Amniotic epithelial cell (primary cell): ENCODE data around the gene PRPF6.

Experiments used
- DNase-seq: peaks from one replicate; pipeline ENCODE4 v3.0.0-alpha.2; 2010; ENCODE audit warnings: low read depth

Gene PRPF6

DNA sequence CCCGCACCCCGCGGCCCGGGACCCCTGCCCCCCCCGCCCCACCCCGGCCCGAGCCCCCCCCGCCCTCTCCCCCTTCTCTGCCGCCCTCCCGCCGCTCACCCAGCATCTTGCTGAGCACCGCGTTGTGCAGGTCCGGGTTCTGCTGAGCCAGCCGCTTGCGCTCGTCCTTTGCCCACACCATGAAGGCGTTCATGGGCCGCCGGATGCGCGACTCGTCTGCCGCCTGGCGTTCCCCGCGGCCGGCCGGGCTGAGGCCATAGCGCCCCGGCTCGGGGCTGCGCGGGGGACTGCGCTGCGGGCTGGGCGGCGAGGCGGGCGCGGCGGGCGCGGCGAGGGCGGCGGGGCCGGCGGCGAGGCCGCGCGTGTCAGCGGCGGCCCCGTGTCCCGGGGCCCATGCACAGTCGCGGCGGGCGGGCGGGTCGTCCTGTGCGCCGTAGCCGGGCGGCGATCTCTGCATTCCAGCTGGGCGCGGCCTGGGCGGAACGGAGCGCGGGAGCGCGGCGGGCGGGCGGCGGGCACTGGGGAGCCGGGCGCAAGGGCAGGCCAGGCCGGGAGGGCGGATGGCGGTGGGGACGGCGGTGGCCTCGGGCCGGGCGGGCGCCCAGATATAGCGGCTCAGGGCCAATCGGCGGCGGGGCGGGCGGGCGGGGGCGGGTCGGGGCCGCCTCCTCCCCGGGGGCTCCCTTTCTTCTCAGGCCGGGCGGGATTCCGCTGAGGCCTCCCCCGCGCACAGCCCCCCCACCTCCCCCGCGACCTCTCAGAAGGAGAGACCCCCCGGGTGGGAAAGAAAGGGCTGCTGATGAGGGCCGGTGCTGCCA is 68.3 kb downstream of the PRPF6 start, which contains the start of gene SOX18:
TSS of gene SOX18 (minus strand) at position 580 of the 818 bp plus-strand sequence. CDS start at position 457, 123 bp downstream.
- DNase-seq, result no peak

GRCh38 chr20:64049878-64050260 is 68.9 kb downstream of the PRPF6 start:
- no peak for DNase-seq

GRCh38 chr20:64050261-64051032 is 69.5 kb downstream of the PRPF6 start:
- no peak for DNase-seq

DNA sequence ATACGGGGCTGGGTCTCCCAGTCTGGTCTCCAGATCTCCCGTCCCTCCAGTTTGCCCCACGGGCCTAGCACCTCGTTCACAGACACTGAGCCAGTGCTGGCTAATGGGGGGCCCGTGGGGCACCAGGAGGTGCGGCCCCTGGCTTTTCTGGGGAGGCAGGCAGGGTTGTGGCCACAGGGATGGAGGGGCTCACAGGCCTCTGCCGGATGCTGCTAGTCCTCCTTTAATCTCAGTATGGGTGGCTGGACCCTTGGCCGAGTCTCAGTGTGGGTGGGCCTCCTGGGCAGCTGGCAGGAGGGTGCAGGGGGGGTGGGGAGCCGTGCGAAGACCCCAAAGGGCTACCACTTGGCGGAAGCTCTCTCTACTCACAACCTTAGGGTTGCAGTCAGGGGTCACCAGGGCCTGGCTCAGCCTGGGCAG is 70.1 kb downstream of the PRPF6 start:
- DNase-seq, result no peak

GRCh38 chr20:64051561-64052325 is 70.8 kb downstream of the PRPF6 start:
- DNase-seq, result no peak

DNA sequence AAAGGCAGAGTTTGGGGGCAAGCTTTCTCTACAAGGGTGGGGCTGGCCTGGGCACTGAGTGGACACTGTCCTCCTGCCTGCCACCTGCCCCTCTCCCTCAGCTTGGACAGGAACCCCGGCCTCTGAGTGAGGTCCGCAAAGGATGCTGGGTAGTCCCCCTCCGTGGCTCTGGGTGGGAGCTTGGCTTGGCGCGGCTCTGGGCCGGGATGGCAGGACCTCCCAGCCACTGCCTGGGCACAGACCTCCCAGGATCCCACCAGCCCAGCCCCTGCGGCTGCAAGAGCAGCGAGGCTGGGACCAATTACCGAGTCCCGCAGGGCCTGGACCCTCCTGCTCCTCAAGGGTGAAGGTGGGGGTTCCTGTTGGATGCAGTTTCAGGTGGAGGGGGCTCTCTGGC is 71.4 kb downstream of the PRPF6 start:
- no peak for DNase-seq

DNA sequence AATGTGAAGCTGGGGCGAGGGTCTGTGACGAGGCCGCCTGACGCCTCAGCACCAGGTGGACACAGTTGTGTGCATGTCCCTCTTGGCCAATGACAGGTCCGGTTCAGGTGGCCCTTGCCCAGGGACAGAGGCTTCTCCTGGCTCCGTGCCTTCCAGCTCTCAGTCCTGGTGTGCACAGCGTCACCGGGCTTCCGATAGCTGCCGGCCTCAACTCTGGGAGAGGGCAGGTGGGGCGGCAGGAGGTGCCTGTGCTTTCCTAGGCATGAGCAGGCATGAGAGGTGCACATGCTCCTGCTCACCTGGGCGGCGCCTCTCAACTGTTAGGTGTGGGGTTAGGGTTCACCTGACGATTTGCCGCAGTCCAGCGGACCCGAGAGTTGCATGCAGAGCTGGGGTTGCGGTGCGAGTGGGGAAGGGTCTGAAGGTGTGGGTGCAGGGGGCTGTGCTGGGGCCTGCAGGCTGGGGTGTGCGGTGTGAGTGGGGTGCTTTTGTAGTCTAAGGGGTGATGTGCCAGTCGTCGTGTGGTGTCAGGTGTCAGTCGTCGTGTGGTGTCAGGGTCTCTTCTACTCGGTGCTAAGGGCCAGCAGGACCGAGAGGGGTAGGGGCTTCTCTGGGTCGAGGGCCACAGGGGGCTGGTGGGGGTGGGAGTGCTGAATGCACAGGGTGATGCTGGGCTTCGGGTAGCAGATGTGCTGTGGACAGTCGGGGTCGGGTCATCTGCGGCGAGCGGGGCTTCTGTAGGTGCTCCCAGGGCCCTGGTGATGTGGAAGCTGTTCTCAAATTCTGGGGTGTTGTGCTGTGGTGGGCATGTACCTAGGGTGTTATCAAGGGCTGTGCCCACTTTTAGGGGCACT is 72.3 kb downstream of the PRPF6 start:
- no peak for DNase-seq

- no peak for DNase-seq
These were observed 73.1 kb downstream of the PRPF6 start for GRCh38 chr20:64053841-64054661.

DNA sequence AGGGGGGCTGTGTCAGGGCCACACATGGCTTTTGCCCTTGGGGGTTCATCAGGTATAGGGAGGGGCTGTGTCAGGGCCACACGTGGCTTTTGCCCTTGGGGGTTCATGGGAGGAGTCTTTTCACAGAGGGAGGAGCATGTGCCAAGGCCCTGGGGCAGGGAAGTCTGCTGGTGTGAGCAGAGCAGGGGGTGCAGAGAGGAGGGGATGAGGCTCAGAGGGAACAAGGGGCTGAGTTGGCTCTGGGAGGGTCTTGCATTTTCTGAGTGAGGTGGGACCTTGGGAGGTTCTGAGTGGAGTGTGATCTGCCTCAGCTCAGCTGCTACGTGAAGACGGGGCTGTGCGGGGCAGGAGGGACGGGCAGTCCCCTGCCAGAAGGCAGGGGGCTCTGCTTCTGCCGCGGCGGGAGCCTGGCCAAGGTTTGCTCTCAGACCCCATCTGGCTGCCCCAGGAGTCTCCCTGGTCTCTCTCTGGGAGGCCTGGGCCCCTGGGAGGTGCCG is 74.5 kb downstream of the PRPF6 start:
- DNase-seq, result no peak

DNA sequence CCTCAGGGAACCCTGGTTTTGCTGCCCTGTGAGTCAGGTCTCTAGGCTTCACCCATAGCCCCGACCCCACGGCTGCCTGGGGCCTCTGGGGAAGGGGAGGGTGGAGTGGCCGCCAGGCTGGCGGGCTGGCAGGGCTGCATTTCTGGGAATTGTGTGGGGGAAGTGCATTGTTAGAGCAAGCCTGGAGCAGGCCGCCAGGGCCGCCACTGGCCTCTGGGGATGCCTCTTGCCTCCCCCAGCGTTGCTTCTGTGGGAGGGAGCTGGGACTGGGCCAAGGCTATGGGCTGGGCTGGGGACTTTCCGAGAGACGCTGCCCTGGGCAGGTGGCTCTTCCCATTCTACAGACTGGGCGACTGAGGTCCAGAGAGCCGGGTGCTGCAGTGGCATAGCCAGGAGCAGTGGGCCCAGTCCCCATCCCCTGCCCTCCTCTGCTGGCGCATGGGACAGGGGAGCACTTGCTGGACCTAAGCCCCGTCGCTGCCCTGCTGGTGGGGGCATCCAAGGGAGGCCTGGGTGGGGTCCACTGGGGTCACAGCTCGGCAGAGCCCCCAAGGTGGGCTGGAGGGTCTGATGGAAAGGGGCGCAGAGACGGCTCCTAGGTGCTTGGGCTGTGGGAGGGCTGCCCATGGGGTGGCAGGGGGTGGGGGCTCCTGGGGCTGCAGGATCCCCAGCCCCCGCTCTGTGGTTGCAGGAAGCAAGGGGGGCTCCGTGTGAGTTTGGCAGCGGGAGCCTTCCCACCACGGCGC is 75.1 kb downstream of the PRPF6 start:
- peak; percentile 58 for DNase-seq

GRCh38 chr20:64056639-64056888 is 75.6 kb downstream of the PRPF6 start:
- no peak for DNase-seq

GRCh38 chr20:64056889-64057627 is 76.1 kb downstream of the PRPF6 start:
- DNase-seq, result no peak

GRCh38 chr20:64057628-64058498 is 76.9 kb downstream of the PRPF6 start:
- peak; percentile 43 for DNase-seq

- no peak for DNase-seq
These were observed 77.6 kb downstream of the PRPF6 start for GRCh38 chr20:64058536-64058935.

DNA sequence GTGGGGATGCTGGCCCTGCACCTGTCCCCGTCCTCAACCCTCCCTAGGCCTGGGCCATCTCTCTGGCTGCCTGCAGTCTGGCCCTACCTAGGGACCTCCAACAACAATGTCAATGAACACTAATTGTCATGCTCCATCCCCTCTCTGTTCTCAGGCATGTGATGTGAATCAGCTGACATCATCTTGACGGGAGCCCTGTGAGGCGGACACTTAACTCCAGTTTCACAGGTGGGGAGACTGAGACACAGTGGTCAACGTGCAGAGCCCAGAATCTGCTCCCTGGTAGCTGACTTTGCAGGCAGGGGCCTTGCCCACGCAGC is 81.3 kb downstream of the PRPF6 start:
- no peak for DNase-seq

DNA sequence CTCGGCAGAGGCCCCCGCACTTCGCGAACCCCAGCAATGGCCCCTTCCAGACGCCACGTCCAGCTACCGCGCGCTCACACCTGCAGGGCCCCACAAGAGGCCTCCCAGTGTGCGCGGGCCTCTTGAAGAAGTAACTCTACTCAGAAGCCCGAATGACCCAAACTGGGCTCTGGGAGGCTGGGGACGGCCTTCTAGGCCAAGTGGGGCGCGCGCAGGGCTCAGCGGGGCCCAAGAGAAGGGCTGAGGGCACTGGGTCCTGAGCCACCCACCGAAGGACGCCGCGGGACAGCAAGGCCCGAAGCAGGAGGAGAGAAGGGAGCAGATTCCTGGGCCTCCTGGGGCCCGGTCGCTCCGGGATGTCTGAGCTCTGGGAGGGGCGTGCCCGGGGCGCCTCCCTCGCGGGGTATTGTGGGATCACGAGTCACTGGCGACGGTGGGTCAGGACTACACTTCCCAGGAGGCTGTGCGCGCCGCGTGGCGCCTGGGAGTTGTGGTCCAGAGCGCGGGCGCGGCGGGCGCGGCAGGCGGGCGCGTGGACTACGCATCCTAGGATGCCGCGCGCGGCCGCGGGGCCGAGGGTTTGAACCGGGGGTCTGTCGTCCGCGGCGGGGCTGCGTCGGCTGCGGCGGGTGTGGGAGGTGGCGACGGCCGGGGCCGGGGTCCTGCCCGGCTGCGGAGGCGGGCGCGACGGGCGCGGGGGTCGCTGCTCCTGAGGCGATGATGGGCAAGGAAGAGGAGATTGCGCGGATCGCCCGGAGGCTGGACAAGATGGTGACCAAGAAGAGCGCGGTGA is 81.9 kb downstream of the PRPF6 start, which contains the start of gene TCEA2:
TSS of gene TCEA2 (plus strand) at position 603 of the 793 bp plus-strand sequence. CDS start at position 718, 115 bp downstream.
- DNase-seq, result peak; percentile 94

DNA sequence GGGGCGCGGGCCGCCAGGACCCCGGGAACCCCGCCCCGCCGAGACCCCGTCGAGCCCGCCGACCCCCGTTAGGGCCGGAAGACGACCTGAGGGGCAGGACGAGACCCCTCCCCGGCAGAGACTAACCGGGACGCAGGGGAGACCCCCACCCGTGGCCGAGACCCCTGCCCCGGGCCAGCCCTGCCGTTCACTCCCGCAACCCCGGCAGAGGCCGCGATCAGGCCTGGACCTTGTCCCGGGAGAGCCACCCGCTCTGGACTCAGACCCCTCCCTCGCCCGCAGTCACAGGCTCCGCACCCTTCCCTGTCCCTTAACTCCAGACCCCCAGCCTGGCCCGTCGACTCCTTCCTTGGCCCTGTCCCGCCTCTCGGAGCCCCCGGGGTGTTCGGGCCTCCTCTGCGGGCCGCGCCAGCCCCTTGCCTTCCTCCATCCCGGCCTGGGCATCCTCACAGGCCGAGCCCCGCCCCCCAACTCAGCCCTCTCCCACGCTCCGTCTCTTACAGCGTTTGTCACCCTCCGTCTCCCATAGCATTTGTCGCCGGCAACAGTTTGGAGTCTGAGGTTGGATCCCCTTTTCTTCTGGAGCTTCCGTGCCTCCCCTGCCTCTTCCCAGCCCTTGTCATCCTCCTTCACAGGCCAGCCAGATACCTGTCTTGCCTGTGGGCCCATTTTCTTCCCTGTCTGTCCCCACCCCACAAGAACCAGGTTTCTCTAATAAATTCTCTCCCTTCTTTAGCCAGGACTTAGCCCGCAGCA is 82.6 kb downstream of the PRPF6 start:
- DNase-seq, result no peak
